GM12872 (cell line): ENCODE results near the gene ZNF222.

ENCODE experiments used
- TF ChIP-seq, protein P1 (sequence below): IDR thresholded peaks from 3 replicates; pipeline ENCODE4 v1.5.1; 2011; ENCODE audit warnings: low read depth, mild to moderate bottlenecking, low read length, moderate library complexity; ENCODE audit not compliant: insufficient read depth

ZNF222 gene

DNA sequence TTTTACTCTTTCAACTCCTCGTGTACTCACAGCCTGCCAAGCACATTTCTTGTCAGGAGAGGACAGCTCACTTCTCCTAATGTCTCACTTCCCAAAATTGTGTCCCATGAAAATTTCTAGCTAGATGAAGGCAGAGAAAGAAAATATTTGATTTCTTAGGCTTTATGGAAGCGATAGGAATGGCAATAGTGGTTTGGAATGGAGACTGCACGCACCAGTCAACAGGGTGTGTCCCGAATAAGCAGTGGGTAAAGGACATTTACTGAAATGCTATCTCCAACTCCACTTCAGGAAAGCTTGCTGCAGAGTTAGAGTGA, 321 bp upstream of the ZNF222 start:
- TF ChIP-seq, protein P1, sequence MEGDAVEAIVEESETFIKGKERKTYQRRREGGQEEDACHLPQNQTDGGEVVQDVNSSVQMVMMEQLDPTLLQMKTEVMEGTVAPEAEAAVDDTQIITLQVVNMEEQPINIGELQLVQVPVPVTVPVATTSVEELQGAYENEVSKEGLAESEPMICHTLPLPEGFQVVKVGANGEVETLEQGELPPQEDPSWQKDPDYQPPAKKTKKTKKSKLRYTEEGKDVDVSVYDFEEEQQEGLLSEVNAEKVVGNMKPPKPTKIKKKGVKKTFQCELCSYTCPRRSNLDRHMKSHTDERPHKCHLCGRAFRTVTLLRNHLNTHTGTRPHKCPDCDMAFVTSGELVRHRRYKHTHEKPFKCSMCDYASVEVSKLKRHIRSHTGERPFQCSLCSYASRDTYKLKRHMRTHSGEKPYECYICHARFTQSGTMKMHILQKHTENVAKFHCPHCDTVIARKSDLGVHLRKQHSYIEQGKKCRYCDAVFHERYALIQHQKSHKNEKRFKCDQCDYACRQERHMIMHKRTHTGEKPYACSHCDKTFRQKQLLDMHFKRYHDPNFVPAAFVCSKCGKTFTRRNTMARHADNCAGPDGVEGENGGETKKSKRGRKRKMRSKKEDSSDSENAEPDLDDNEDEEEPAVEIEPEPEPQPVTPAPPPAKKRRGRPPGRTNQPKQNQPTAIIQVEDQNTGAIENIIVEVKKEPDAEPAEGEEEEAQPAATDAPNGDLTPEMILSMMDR = no peak

DNA sequence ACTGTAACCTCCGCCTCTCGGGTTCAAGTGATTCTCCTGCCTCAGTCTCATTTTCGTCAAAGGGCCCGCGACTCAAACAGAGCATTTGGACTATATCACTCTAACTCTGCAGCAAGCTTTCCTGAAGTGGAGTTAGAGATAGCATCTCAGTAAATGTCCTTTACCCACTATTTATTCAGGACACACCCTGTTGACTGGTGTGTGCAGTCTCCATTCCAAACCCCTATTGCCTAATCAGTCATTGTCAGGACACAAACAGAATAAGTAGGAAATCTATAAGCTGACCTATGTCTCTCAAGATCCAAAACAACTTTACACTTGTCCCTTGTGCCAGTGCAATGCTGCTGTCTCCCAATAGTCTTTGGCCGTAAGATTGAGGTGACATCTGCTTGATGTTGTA, 1.4 kb downstream of the ZNF222 start:
- TF ChIP-seq, protein P1 = no peak

DNA sequence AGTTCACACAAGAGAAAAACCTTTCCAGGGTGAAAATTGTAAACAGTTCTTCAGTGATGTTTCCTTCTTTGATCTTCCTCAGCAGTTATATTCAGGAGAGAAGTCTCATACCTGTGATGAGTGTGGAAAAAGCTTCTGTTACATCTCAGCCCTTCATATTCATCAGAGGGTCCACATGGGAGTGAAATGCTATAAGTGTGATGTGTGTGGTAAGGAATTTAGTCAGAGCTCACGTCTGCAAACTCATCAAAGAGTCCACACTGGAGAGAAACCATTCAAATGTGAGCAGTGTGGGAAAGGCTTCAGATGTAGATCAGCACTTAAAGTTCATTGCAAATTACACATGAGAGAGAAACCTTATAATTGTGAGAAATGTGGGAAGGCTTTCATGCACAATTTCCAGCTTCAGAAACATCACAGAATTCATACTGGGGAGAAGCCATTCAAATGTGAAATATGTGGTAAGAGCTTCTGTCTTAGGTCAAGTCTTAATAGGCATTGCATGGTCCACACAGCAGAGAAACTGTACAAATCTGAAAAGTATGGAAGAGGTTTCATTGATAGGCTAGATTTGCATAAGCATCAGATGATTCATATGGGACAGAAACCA, 6.9 kb downstream of the ZNF222 start:
- TF ChIP-seq, protein P1 = no peak

DNA sequence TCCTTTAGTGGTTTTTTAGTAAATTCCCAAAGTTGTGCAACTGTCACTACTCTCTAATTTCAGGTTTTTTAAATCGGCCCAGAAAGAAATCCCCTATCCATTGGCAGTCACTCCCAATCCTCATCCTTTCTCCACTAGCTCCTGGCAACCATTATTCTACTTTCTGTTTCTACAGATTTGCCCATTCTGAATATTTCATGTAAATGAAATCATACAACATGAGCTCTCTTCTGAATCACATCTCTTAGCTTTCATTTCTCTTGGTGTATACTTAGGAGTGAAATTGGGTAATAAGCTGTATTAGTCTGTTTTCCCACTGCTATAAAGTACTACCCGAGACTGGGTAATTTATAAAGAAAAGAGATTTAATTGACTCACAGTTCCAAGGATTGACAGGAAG, 17.0 kb downstream of the ZNF222 start:
- TF ChIP-seq, protein P1 = no peak

DNA sequence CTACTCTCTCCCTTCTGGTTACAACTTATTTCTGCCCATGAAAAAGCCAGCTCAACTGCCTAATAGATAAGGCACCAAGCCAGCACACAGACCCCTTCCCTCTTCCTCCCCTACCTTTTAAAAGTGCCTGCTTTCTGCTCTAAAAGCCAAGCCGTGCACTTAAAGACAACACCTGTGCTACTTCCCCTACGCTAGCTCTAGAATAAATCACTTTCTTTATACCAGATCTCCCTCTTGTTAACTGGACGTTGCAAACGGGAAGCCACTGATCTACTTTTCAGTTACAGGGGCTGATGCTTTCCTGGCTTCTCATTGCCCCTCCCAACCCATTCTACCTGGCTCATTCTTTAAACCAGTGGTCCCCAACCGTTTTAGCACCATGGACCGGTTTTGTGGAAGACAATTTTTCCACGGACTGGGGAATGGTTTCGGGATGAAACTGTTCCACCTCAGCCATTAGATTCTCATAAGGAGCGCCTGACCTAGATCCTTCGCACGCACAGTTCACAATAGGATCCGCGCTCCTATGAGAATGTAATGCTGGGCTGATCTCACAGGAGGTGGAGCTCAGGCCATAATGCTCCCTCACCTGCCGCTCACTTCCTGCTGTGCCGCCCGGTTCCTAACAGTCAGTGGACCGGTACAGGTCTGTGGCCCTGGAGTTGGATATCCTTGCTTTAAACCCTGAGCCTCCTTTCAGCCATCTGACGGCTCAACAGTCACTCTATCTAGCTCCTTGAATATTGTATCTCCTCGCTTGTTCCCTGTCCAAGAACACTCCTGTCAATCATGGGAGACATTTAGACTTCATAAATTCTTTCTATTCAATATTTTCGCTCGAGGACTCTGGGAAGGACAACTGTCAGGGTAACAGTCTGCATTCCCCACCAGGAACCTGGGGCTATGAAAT, 25.8 kb downstream of the ZNF222 start:
- TF ChIP-seq, protein P1 = no peak

DNA sequence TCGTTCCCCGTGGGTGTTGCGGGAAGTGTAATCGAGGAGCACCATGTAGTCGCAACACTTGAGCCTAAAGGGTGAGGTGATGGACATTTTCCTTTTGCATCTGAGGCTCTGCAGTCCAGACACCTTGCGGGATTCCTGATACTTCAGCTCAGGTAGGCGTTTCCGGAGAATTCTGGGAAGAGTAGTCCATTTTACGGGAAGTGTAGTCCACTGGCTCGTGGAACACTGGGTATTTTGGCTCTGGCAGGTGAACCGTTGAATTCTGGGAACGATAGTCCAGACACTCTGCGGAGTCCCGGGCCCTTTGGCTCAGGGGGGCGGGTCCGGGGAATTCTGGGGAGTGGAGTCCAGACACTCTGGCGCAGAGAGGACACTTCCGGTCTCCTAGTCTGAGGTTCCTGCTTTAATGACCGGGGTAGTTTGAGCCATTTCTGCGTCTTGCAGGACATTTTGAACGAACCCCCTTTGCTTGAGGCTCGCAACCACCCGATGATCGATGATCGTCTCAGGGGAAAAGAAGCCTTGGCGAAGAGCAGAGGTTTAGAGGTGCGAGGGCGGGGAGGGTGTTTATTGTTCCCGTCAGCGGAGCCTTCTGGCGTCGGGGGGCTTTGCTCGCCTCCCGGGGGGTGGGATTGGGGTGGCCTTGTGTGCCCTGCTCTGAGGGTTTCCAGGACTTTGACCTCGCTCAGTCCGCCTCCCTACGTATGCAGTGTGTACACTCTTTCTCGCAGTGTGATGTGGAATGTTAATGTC, 26.6 kb downstream of the ZNF222 start, which contains the start of gene ZNF223:
Gene ZNF223 (plus strand): TSS at position 387 of the 753 bp plus-strand sequence. CDS start 3,141 bp downstream, outside the sequence.
- TF ChIP-seq, protein P1 = no peak

DNA sequence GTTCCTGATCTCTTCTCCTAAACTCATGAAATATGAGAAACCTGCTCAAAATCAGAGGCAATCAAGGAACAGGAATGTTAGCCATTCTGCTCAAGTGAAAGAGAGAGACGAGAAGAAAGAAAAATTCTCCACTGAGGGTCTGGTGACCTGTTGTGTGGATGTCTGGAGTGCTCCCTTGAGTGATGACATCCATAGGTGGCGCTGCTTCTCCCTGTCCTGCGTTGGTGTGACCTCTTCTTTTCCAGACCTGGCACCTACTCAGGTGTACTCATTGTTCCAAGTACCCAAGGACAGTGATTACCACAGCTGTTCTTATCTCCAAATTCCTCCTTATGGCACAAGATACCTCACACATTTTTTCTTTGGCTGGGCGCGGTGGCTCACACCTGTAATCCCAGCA, 30.7 kb downstream of the ZNF222 start:
- TF ChIP-seq, protein P1 = no peak
